ENCODE data around the gene SELENOW.
"Not testable (repeated sequence)": the region's sequence is repeated elsewhere in the genome, so short reads cannot be mapped to it uniquely, and the experiment has no call there.

Gene SELENOW

DNA sequence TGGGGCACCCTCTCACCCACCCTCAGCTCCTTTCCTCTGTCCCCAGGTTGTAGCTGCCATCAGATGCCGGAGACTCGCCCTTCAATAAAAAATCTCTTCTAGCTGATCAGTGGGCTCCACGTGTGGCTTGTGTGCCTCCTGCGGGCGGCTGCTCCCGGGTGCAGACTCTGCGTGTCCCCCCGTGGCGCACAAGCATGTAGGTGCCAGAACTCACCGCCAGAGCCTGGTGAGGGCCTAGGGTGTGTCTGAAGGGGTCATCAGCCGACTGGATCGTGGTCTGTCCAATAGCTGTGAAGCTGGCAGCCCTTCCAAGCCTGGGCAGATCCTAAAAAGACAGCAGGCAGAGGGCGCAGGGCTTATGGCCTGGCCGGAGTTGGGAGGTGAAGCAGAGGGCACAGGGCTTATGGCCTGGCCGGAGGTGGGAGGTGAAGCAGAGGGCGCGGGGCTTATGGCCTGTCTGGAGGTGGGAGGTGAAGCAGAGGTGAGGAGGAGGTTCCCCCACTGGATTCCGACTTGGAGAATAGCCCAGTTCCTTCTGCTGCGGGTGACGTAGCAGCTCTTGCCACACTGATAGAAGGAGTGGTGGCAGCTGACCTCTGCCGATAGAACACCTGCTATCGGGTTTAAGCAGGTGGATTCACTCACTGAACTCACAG is 21.4 kb upstream of the SELENOW start:
- DNase-seq = no peak

DNA sequence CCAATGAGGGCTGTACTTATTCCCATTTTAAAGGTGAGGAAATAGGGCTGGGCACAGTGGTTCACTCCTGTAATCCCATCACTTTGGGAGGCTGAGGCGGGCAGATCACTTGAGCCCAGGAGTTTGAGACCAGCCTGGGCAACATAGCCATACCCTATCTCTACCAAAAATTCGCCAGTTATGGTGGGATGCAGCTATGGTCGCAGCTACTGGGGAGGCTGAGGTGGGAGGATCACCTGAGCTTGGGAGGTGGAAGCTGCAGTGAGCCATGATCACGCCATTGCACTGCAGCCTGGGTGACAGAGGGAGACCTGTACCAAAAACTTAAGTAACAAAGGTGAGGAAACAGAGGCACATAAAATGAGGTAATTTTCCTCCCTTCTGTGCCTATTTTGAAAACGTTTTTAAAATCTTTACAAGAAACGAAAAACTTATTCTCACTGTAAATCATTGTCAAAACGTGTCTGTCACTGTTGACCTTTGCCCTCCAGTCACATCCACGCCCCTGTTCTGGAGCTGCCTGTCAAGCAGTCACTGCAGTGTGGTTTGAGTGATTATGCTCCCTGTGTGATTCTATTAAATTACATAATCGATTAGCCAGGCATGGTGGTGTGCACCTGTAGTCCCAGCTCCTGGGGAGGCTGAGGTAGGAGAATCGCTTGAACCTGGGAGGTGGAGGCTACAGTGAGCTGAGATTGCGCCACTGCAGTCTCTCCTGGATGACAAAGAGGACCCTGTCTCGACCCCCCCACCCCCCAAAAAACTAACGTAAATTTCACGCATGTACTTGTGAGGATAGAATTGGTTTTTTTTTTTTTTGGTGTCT is 20.7 kb upstream of the SELENOW start:
- no peak for DNase-seq

DNA sequence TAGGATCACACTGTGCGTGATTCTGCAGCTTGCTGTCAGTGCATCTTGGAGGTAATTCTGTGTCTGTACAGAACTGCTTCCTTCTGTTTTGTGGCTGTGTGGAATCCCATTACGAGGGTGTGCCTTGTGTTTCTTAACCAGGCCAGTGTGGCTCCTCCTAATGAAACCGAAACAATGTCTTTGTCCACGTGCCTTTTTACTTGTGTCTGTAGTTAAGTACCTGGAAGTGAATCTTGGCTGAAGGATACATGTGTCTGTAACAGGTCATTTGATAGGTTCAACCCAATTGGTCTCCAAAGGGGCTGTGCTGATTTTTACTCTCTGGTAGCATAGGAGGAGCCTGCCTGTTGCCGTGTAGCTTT is 20.1 kb upstream of the SELENOW start:
- DNase-seq = no peak

- DNase-seq = no peak
Observed at GRCh38 chr19:47760632-47760999, 17.9 kb upstream of the SELENOW start.

- no peak for DNase-seq
Observed at GRCh38 chr19:47761566-47761965, 16.9 kb upstream of the SELENOW start.

- DNase-seq = no peak
Observed at GRCh38 chr19:47762151-47762550, 16.4 kb upstream of the SELENOW start.

DNA sequence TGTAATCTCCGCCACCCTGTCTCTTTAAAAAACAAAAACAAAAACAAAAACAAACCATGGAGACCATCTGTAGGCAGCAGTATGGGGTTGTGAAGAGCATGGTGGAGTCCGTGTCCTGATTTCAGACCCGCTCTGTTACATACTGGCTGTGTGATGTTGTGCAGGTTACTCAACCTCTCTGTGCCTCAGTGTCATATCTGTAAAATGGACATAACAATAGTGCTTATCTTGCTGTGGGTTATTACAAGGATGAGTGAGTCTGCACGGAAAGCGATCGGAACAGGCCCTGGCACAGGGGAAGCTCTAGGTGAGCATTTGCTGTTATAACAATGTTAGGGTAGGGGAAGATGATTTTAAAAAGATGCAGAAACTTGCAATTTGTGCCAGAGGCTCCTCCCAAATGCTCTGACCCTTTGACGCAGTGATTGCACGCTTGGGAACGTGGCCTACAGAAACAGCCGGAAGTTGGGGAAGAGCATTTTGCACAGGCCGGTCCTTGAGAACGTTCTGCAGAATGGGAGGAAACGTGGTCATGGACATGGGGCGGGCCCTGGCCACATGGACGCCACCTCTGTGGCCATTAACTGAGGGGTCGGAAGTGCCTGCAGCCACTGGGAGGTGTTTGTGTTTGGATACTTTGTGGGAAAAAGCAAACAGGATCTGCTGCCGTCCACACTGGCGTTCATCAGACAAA is 15.7 kb upstream of the SELENOW start:
- no peak for DNase-seq

- DNase-seq = not testable (repeated sequence)
Observed at GRCh38 chr19:47764705-47765104, 13.8 kb upstream of the SELENOW start.

GRCh38 chr19:47765523-47766358 is 12.8 kb upstream of the SELENOW start:
- DNase-seq = peak; percentile 58

- DNase-seq = no peak
Observed at GRCh38 chr19:47766359-47766620, 12.2 kb upstream of the SELENOW start.

- DNase-seq = no peak
Observed at GRCh38 chr19:47766670-47767069, 11.8 kb upstream of the SELENOW start.

DNA sequence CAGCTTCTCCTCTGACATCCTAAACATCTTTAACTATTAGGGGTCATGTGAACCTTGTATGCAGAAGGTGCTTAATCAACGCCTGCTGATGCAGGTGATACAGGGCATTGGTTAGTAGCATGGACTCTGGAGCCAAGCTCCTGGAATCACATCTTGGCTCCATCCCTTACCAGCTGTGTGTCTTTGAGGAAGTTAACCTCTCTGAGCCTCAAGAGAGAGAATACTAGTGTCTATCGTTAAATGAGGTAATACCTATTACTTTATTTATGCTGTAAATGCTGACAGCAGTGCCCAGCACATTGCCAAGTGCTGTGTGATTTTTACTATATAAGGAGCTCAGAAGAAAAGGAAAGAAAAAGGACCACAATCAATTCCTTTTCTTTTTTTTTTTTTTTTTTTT is 11.2 kb upstream of the SELENOW start:
- no peak for DNase-seq

GRCh38 chr19:47768604-47769003 is 9.9 kb upstream of the SELENOW start:
- no peak for DNase-seq

- no peak for DNase-seq
Observed at GRCh38 chr19:47769534-47769933, 9.0 kb upstream of the SELENOW start.

GRCh38 chr19:47771291-47771690 is 7.2 kb upstream of the SELENOW start:
- DNase-seq = not testable (repeated sequence)

GRCh38 chr19:47776568-47776967 is 1.9 kb upstream of the SELENOW start:
- DNase-seq = peak; percentile 88

DNA sequence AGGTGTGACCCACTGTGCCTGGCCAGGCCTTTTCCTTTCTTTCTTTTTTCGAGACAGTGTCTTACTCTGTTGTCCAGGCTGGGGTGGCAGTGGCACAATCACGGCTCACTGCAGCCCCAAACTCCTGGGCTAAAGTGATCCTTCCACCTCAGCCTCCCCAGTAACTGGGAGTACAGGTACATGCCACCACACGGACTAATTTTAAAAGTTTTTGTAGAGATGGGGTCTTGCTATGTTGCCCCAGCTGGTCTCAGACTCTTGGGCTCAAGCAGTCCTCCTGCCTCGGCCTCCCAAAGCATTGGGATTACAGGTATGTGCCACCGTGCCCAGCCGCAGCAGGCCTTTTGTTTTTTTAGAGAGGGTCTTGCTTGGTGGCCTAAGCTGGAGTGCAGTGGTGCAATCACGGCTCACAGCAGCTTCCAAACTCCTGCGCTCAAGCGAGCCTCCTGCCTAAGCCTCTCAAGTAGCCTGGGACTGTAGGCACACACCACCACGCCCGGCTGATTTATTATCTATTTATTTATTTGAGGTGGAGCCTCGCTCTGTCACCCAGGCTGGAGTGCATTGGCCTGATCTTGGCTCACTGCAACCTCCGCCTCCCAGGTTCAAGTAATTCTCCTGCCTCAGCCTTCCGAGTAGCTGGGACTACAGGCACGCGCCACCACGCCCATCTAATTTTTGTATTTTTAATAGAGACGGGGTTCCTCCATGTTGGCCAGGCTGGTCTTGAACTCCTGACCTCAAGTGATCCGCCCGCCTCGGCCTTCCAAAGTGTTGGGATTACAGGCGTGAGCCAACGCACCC is 1.1 kb upstream of the SELENOW start:
- not testable (repeated sequence) for DNase-seq

DNA sequence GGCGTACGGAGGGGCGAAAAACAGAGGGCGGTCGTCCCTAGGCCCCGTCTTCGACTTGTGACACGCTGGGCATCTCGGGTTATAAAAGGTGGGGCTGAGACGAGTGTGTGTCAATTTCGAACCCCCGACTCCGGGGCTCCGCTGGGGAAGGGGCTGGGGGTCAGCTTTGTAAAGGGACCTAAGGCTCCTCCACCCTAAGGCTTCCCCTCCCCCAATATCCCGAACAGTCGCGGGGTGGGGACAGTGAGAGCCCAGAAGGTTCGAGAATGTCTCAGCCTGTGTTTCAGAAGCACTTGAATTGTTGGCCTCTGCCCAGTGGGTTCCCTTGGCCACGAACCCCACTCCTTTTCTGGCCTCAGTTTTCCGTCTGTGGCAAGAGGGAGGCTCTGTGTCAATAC is 450 bp downstream of the SELENOW start:
- no peak for DNase-seq

- no peak for DNase-seq
Observed at GRCh38 chr19:47779524-47780214, 1.2 kb downstream of the SELENOW start.

GRCh38 chr19:47780215-47780551 is 1.7 kb downstream of the SELENOW start:
- no peak for DNase-seq

- DNase-seq = no peak
Observed at GRCh38 chr19:47781590-47782262, 3.2 kb downstream of the SELENOW start.

Data from COR-L47 (cell line).